ENCODE measurements around the gene TLDC2.
A peak's percentile ranks its signal among the peaks of the same experiment; 100 is the strongest.

TLDC2 gene

GRCh38 chr20:36856691-36857635 is 19.0 kb upstream of the TLDC2 start:
- DNase-seq (ENCODE audit: low read depth): peak; percentile 52
- TF ChIP-seq CTCF (conservative IDR thresholded peaks at IDR 0.05; ENCODE audit: control insufficient read depth, insufficient read depth, low read depth, low read length): no peak

DNA sequence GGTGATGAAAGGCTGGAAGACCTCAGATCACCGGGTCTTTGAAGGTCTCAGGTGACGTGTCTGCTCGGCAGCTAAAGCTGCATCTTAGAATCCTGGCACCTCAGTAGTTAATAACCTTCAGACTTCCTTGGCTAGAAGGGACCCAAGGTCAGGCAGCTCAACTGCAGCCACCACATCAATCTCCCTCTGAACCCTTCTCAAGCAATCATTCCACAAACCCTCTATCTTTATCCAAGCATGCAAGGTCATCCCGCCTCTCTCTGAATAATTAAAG is 16.7 kb upstream of the TLDC2 start:
- no peak for DNase-seq (ENCODE audit: low read depth)
- H3K4me3 ChIP-seq (ENCODE audit: control insufficient read depth, low read depth, low read length): no peak overlapping the region
- no peak for TF ChIP-seq CTCF (conservative IDR thresholded peaks at IDR 0.05; ENCODE audit: control insufficient read depth, insufficient read depth, low read depth, low read length)

More at GRCh38 chr20:36856691-36857635, 19.0 kb upstream of the TLDC2 start:
- H3K4me3 ChIP-seq (ENCODE audit: control insufficient read depth, low read depth, low read length): no peak overlapping the region

GRCh38 chr20:36859700-36860330 is 16.1 kb upstream of the TLDC2 start:
- no peak overlapping the region for H3K4me3 ChIP-seq (ENCODE audit: control insufficient read depth, low read depth, low read length)
- DNase-seq (ENCODE audit: low read depth): no peak

GRCh38 chr20:36860339-36860738 is 15.6 kb upstream of the TLDC2 start:
- H3K4me3 ChIP-seq (ENCODE audit: control insufficient read depth, low read depth, low read length): peak overlapping the region; percentile 75
- no peak for TF ChIP-seq CTCF (conservative IDR thresholded peaks at IDR 0.05; ENCODE audit: control insufficient read depth, insufficient read depth, low read depth, low read length)
- DNase-seq (ENCODE audit: low read depth): peak; percentile 40

More at GRCh38 chr20:36859700-36860330, 16.1 kb upstream of the TLDC2 start:
- TF ChIP-seq CTCF (conservative IDR thresholded peaks at IDR 0.05; ENCODE audit: control insufficient read depth, insufficient read depth, low read depth, low read length): no peak

DNA sequence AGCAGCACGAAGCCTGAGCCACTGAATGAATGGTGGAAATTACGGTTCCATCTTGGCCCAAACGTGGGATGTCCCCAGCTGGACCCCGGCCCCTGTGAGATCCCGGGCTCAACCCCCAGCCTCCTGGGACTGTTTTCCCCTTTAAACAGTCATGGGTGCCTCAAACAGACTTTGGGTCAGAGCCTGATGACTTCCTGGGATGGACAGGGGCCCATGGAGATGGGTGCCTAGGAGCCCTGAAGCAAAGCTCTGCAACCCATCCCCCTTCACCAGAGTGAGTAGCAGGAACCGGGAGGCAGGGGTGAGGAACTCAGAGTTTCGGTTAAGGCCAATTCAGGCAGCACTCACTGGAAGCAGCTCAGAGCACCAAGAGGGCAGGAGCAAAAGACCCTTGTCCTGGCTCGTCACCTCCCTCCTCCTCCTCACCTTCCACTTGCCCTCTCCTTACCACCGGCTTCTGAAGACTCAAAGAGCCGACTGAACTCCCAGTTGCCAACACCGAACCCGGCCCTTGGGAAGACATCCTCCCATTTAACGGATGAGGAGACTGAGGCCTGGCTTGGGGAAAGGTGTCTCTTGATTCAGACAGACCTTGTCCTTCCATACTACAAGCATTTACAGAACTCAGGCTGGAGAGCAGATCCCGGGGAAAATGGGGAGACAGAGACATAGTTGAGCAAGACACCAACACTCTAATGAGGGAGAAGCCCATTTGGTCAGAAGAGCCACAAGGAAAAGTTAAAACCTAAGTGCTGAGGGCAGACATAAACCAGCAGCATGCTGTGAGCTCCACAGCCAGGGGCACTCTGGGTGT is 14.9 kb upstream of the TLDC2 start:
- DNase-seq (ENCODE audit: low read depth): no peak
- peak overlapping the region; percentile 75 for H3K4me3 ChIP-seq (ENCODE audit: control insufficient read depth, low read depth, low read length)
- no peak for TF ChIP-seq CTCF (conservative IDR thresholded peaks at IDR 0.05; ENCODE audit: control insufficient read depth, insufficient read depth, low read depth, low read length)

DNA sequence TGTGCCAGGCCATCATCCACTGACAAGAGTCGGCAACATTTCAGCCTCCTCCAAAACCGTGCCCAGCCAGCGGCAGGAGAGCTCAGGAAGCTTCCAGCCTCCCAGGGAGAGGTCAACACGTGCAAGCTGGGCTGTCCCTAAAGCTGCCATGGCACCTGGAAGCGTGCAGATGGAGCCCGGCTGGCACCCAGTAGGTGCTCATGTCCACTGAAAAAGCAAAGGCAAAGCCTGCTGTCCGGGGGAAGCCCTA is 14.4 kb upstream of the TLDC2 start:
- H3K4me3 ChIP-seq (ENCODE audit: control insufficient read depth, low read depth, low read length): peak overlapping the region; percentile 75
- TF ChIP-seq CTCF (conservative IDR thresholded peaks at IDR 0.05; ENCODE audit: control insufficient read depth, insufficient read depth, low read depth, low read length): no peak
- no peak for DNase-seq (ENCODE audit: low read depth)

Data from fibroblast of mammary gland (primary cell).